Vagina (tissue), 2 donors: ENCODE results near the gene ATF5.

ENCODE experiments used
- CTCF ChIP-seq, 3 experiments: fragments of 450-650 bp in 2 of 3; fragments of 200-600 bp in 1 of 3; sonication (generic) in 1 of 3; IDR thresholded peaks; one replicate each; pipeline ENCODE4 v1.5.1; 2017 to 2019; ENCODE audit warnings: antibody characterized with exemption in 3 of 3, mild to moderate bottlenecking in 2 of 3, moderate library complexity in 2 of 3
- POLR2A ChIP-seq, 2 donors: fragments of 450-650 bp; IDR thresholded peaks; one replicate each; pipeline ENCODE4 v1.6.1; 2017; ENCODE audit warnings: antibody characterized with exemption in 2 of 2, mild to moderate bottlenecking in 2 of 2, moderate library complexity in 2 of 2
- POLR2AphosphoS5 ChIP-seq, 2 donors: sonication (generic); formaldehyde crosslinking; IDR thresholded peaks; one replicate each; pipeline ENCODE4 v1.9.0; 2017; ENCODE audit warnings: antibody characterized with exemption in 2 of 2, mild to moderate bottlenecking in 2 of 2, low read depth in 1 of 2; ENCODE audit not compliant: insufficient read depth in 1 of 2

DNA sequence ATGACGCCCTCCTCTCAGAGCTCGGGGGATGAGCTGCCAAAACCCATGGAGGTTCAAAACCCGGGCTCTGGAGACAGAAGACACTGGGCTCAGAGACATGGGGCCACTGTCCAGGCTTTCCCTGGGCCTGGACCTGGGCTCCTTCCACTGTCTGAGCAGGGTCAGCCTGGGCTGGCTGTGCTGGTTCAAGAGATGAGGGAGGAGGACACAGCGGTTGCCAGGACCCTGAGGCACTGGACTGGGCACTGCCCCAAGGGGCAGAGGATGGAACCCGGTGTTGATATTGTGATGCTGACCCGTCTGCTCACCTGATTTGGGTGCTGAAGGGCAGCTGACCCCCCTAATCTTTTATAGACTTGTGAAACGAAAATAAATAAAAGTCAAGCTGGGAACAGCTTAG is 46.0 kb downstream of the ATF5 start:
- no peak for TF ChIP-seq CTCF (IDR thresholded peaks at IDR 0.05)
- no peak for TF ChIP-seq POLR2A (IDR thresholded peaks at IDR 0.05)
- TF ChIP-seq POLR2AphosphoS5 (IDR thresholded peaks at IDR 0.05; ENCODE audit: insufficient read depth in 1 of 2, low read depth in 1 of 2), result no peak
